Skeletal muscle cell (primary cell): Measurements from ENCODE around the gene ERCC2.

ENCODE experiments used
- DNase-seq: peaks from one replicate; pipeline ENCODE4 v3.0.0-alpha.2; 2010; ENCODE audit warnings: low read depth
- H3K4me3 ChIP-seq: 2 replicates; pipeline ENCODE4 v1.5.1; 2011; ENCODE audit warnings: low read depth, mild to moderate bottlenecking, control low read depth, low read length, moderate library complexity

ERCC2 gene

GRCh38 chr19:45358213-45358792 is 12.1 kb downstream of the ERCC2 start:
- DNase-seq = no peak
- H3K4me3 ChIP-seq = no peak overlapping the region

GRCh38 chr19:45357445-45357783 is 13.0 kb downstream of the ERCC2 start:
- DNase-seq = no peak
- H3K4me3 ChIP-seq = no peak overlapping the region

GRCh38 chr19:45356760-45357444 is 13.5 kb downstream of the ERCC2 start:
- H3K4me3 ChIP-seq = no peak overlapping the region
- DNase-seq = no peak

- DNase-seq = no peak
- H3K4me3 ChIP-seq = no peak overlapping the region
Measured at GRCh38 chr19:45355910-45356309, 14.5 kb downstream of the ERCC2 start.

- no peak overlapping the region for H3K4me3 ChIP-seq
- no peak for DNase-seq
Measured at GRCh38 chr19:45355402-45355801, 15.0 kb downstream of the ERCC2 start.

GRCh38 chr19:45354241-45354842 is 16.0 kb downstream of the ERCC2 start:
- H3K4me3 ChIP-seq = no peak overlapping the region
- DNase-seq = no peak

GRCh38 chr19:45352914-45353796 is 17.2 kb downstream of the ERCC2 start:
- DNase-seq = no peak

GRCh38 chr19:45352471-45352870 is 17.9 kb downstream of the ERCC2 start:
- DNase-seq = no peak
- no peak overlapping the region for H3K4me3 ChIP-seq

More at GRCh38 chr19:45352914-45353796, 17.2 kb downstream of the ERCC2 start:
- no peak overlapping the region for H3K4me3 ChIP-seq

GRCh38 chr19:45352062-45352461 is 18.3 kb downstream of the ERCC2 start:
- no peak for DNase-seq
- no peak overlapping the region for H3K4me3 ChIP-seq

- no peak overlapping the region for H3K4me3 ChIP-seq
- no peak for DNase-seq
Measured at GRCh38 chr19:45351401-45351952, 18.9 kb downstream of the ERCC2 start.

- H3K4me3 ChIP-seq = no peak overlapping the region
- no peak for DNase-seq
Measured at GRCh38 chr19:45350477-45351058, 19.8 kb downstream of the ERCC2 start.

- no peak for DNase-seq
- H3K4me3 ChIP-seq = no peak overlapping the region
Measured at GRCh38 chr19:45349430-45349941, 20.9 kb downstream of the ERCC2 start.

- H3K4me3 ChIP-seq = no peak overlapping the region
- DNase-seq = no peak
Measured at GRCh38 chr19:45349126-45349415, 21.3 kb downstream of the ERCC2 start.

- no peak overlapping the region for H3K4me3 ChIP-seq
- no peak for DNase-seq
Measured at GRCh38 chr19:45348367-45349125, 21.8 kb downstream of the ERCC2 start.

- DNase-seq = no peak
- no peak overlapping the region for H3K4me3 ChIP-seq
Measured at GRCh38 chr19:45347570-45348366, 22.6 kb downstream of the ERCC2 start.

- no peak overlapping the region for H3K4me3 ChIP-seq
- DNase-seq = no peak
Measured at GRCh38 chr19:45346449-45346848, 23.9 kb downstream of the ERCC2 start.

- DNase-seq = no peak
- H3K4me3 ChIP-seq = no peak overlapping the region
Measured at GRCh38 chr19:45345506-45345860, 24.9 kb downstream of the ERCC2 start.
